Measurements from ENCODE around the gene HELQ. TPM values are rescaled to one million over a fixed set of nuclear protein-coding genes. Genes with fewer than 3 reads are reported as not detected.

Gene HELQ
- total and polyA plus RNA-seq, 2 of the 13 experiments (the other 11 are each of a cell fraction or from before 2014, with no cell fraction given), result 6.6 to 10.8 TPM

GRCh38 chr4:83456184-83456501 lies 520 bp upstream of the HELQ start (continued):
- no peak for TF ChIP-seq DRAP1 (CRISPR knock-in tag; IDR thresholded peaks at IDR 0.05)
- no peak for TF ChIP-seq SMAD1 (CRISPR knock-in tag; IDR thresholded peaks at IDR 0.05; ENCODE audit: borderline replicate concordance, low read depth)

GRCh38 chr4:83454686-83455085 lies 937 bp downstream of the HELQ start:
- Histone ChIP-seq H4K20me1 (ENCODE audit: insufficient read depth, low read length) (no peaks in the 10 kb centered on the region), H3K4me2 (ENCODE audit: low read depth, low read length) (peak overlapping the region; percentile 93), H3K27ac (ENCODE audit: extremely low read length, insufficient read depth, low read length) (peak overlapping the region; percentile 93), H3K27me3 (ENCODE audit: control insufficient read depth in 1 of 2, insufficient read depth in 2 of 2, low read length in 2 of 2) (no peaks in the 10 kb centered on the region; a peak in 1 of 5 replicates), H3K4me3 (replicated peaks in 1 of 3; ENCODE audit: insufficient read depth in 1 of 3, low read depth in 2 of 3, low read length in 3 of 3) (peak overlapping the region; percentile 78 to 98 (median 90)), H3K9ac (ENCODE audit: insufficient read depth, low read depth, low read length) (peak overlapping the region; percentile 94), H2AFZ (ENCODE audit: low read length) (no peak overlapping the region), H3K4me1 (ENCODE audit: insufficient read depth, low read length) (peaks cover 29% of the 10 kb centered on the region), H3K9me3 (ENCODE audit: low read length) (no peaks in the 10 kb centered on the region), H3K79me2 (ENCODE audit: insufficient read depth, low read length) (peaks cover 42% of the 10 kb centered on the region), H3K36me3 (replicated peaks in 1 of 2; ENCODE audit: control insufficient read depth in 1 of 2, insufficient read depth in 2 of 2, low read length in 2 of 2) (peaks cover 2 to 7% of the 10 kb centered on the region in 2 experiments; a peak in 2 of 5 replicates)
- BruUV-seq (replicated peaks), result no TSS peak
- ChIA-PET CTCF (ENCODE audit: low intra/inter-chr PET ratio, low total read pairs) (no interaction called here), POLR2A (interaction anchor here (1.2 to 2.1 kb wide), 3 partner anchors 10 to 92 kb away, joined by 4 to 29 read pairs (median 6); no protein-coding TSS in a partner anchor)
- in situ Hi-C loops (cut with HindIII; ENCODE audit: extremely low pct_ligation_motif_present, low pct_unique_long_range_greater_than_20kb), result loop anchor here (5.0 kb wide), 1 partner anchor 82 kb away; no protein-coding TSS in a partner anchor
- intact Hi-C loops (cut with micrococcal nuclease; ENCODE audit: unreplicated experiment), result loop anchor here (1.0 to 10.0 kb wide), 3 partner anchors 31 to 170 kb away; partner anchors contain the start of genes ABRAXAS1 and COQ2
- no peak for ATAC-seq
- FAIRE-seq, result no peak
- no peak for DNase-seq (ENCODE audit: low spot score)
- no peak for TF ChIP-seq CBX2 (IDR thresholded peaks at IDR 0.05; ENCODE audit: low read depth, low read length)
- TF ChIP-seq CBX2 (CRISPR knock-in tag; IDR thresholded peaks at IDR 0.05; ENCODE audit: low read depth), result no peak
- no peak for TF ChIP-seq ZNF20 (CRISPR knock-in tag; IDR thresholded peaks at IDR 0.05)
- 0 out of 2 replicates have a peak, but pooled peaks have one; percentile 3 for TF ChIP-seq RNF219 (CRISPR knock-in tag; IDR thresholded peaks at IDR 0.05)
- no peak for TF ChIP-seq U2AF1 (optimal IDR thresholded peaks at IDR 0.05; ENCODE audit: low read depth, low read length)
- 23% methylated on average over 6 of the region's 6 CpGs for WGBS (ENCODE audit: low lambda C conversion rate)
